ENCODE results near the gene PLPP7. TPM values are rescaled to one million over a fixed set of nuclear protein-coding genes. Genes with fewer than 3 reads are reported as not detected.
"Not testable (repeated sequence)": the region's sequence is repeated elsewhere in the genome, so short reads cannot be mapped to it uniquely, and the experiment has no call there.

The PLPP7 gene
- total RNA-seq, 2 experiments from 2014 or later = 0.21 TPM; not detected in 1

DNA sequence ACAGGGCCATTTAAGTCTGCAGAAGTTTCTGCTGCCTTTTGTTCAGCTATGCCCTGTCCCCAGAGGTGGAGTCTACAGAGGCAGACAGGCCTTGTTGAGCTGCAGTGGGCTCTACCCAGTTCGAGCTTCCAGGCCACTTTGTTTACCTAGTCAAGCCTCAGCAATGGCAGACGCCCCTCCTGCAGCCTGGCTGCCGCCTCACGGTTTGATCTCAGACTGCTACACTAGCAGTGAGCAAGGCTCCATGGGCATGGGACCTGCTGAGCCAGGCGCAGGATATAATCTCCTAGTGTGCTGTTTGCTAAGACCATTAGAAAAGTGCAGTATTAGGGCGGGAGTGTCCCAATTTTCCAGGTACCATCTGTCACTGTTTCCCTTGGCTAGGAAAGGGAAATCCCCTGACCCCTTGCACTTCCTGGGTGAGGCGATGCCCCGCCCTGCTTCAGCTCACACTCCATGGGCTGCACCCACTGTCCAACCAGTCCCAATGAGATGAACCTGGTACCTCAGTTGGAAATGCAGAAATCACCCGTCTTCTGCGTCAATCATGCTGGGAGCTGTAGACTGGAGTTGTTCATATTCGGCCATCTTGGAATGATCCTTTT, 55.5 kb downstream of the PLPP7 start:
- H3K4me1 Mint-ChIP-seq (ENCODE audit: low read depth); DNase-seq; POLR2A ChIA-PET; ATAC-seq; H3K4me3 Mint-ChIP-seq; H3K36me3 Mint-ChIP-seq (ENCODE audit: low read depth); H3K27ac Mint-ChIP-seq; H3K9me3 Mint-ChIP-seq (ENCODE audit: insufficient read depth): not testable (repeated sequence)
- CTCF ChIA-PET = interaction anchor here (1.4 kb wide), 1 partner anchor 9 kb away, joined by 5 read pairs; no protein-coding TSS in a partner anchor
- peaks cover 30% of the 10 kb centered on the region for H3K27me3 Mint-ChIP-seq (ENCODE audit: low read depth)

DNA sequence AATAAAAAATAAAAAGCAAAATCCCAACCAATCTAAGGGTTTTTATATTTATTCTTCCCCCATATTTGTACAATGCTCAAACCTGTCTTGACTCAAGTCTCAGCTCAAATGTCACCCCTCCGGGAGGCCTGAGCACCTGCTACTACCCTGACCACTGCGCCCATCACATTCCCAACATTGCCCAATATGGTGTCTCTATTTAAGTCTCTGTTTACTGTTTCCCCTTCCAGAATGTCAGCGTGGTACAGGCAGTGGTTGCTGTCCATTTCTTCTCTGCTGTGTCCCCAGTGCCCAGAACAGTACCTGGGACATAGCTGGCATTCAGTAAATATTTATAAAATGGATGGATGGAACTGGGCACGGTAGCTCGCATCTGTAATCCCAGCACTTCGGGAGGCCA, 57.0 kb downstream of the PLPP7 start:
- peaks cover 2% of the 10 kb centered on the region for H3K36me3 Mint-ChIP-seq (ENCODE audit: low read depth)
- no peak overlapping the region for H3K27ac Mint-ChIP-seq
- CTCF ChIA-PET = interaction anchor here (1.1 to 1.6 kb wide), 2 partner anchors 10 to 27 kb away, joined by 3 to 5 read pairs; no protein-coding TSS in a partner anchor
- DNase-seq (no peak), ATAC-seq (no peak)
- POLR2A ChIA-PET = no interaction called here
- no peaks in the 10 kb centered on the region for H3K9me3 Mint-ChIP-seq (ENCODE audit: insufficient read depth)
- peaks cover 18% of the 10 kb centered on the region for H3K27me3 Mint-ChIP-seq (ENCODE audit: low read depth)
- H3K4me3 Mint-ChIP-seq = no peak overlapping the region
- peaks cover 14% of the 10 kb centered on the region for H3K4me1 Mint-ChIP-seq (ENCODE audit: low read depth)

DNA sequence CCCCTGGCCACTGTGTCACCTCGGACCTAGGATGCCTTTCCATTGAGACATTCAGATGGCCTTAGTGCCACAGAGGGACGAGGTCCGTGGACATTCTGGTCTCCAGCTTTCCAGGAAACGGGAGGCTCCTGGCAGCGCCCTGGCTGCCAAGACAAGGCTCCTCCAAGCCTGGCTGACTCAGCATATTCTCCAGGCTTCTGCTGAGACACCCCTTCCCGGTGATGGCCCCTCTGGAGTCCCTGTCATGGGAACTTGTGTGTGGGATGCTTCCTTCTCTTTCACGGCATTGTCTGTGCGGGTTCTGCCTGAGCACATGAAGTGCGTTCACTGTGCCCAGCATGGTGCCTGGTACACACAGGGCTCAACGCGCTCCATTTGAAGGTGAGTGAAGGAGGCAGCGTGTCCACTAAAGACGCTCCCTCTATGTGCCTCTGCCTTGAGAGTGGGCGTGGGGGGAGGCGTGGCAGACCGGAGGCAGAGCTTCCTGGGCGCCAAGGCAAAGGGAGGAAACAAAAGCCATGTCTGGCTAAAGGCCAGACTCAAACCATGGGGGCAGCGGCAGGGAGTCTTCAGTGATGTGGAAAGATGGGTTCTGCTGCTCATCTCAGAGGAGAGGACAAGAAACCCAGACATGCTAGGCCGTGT, 58.0 kb downstream of the PLPP7 start:
- DNase-seq (no peak), ATAC-seq (no peak)
- no peak overlapping the region for H3K27ac Mint-ChIP-seq
- no peaks in the 10 kb centered on the region for H3K9me3 Mint-ChIP-seq (ENCODE audit: insufficient read depth)
- POLR2A ChIA-PET = no interaction called here
- CTCF ChIA-PET = interaction anchor here (1.1 to 1.6 kb wide), 2 partner anchors 11 to 26 kb away, joined by 3 to 5 read pairs; no protein-coding TSS in a partner anchor
- H3K4me3 Mint-ChIP-seq = no peak overlapping the region
- peaks cover 14% of the 10 kb centered on the region for H3K4me1 Mint-ChIP-seq (ENCODE audit: low read depth)
- H3K36me3 Mint-ChIP-seq (ENCODE audit: low read depth) = peaks cover 2% of the 10 kb centered on the region
- peaks cover 16% of the 10 kb centered on the region for H3K27me3 Mint-ChIP-seq (ENCODE audit: low read depth)

DNA sequence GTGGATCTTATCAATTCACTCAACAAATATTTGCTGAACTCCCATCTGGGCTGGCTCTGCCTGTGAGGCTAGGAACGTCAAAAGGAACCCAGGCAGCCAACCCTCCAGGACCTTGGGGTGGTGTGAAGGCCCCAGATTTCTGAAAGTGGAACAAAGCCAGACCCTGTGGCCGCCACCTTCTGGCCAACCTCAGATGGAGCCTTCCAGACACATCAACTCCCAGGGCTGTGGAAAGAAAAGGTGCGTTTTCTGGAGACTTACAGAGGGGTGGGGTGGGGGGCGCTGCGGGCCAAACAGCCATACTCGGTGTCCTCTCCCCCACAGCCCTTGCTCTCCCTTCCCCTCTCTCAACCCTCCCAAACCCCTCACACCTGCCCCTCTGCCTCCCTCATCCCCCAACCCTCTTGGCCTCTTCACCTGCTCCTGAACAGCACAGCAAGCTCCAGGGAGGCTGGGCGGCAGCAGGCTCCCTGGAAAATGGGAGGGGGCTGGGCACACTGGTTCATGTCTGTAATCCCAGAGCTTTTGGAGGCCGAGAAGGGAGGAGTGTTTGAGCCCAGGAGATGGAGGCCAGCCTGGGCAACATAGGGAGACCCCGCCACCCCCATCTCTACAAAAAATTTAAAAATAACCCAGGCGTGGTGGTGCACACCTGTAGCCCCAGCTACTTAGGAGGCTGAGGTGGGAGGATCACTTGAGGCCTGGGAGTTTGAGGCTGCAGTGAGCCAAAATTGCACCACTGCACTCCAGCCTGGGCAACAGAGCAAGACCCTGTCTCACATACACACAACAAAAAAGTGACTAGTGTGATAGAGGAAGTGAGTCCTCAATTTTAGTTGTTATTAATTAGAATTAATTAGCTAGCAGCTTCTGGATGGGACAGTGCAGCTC, 59.4 kb downstream of the PLPP7 start:
- H3K4me1 Mint-ChIP-seq (ENCODE audit: low read depth) = peaks cover 14% of the 10 kb centered on the region
- ChIA-PET POLR2A (interaction anchor here (1.0 to 1.5 kb wide), 3 partner anchors 59 to 223 kb away, joined by 3 to 5 read pairs (median 4); partner anchors contain the start of gene NUP214), CTCF (interaction anchor here (0.6 to 3.0 kb wide), 43 partner anchors 8 to 400 kb away, joined by 3 to 30 read pairs (median 6); partner anchors contain the start of gene RAPGEF1)
- peaks cover 2% of the 10 kb centered on the region for H3K36me3 Mint-ChIP-seq (ENCODE audit: low read depth)
- DNase-seq = no peak
- no peak for ATAC-seq
- no peak overlapping the region for H3K4me3 Mint-ChIP-seq
- peaks cover 4% of the 10 kb centered on the region for H3K27me3 Mint-ChIP-seq (ENCODE audit: low read depth)
- H3K9me3 Mint-ChIP-seq (ENCODE audit: insufficient read depth) = no peaks in the 10 kb centered on the region
- no peak overlapping the region for H3K27ac Mint-ChIP-seq

- Mint-ChIP-seq H3K27ac (no peak overlapping the region), H3K4me3 (peak overlapping the region; percentile 30), H3K27me3 (ENCODE audit: low read depth) (no peaks in the 10 kb centered on the region), H3K9me3 (ENCODE audit: insufficient read depth) (no peaks in the 10 kb centered on the region), H3K4me1 (ENCODE audit: low read depth) (peaks cover 14% of the 10 kb centered on the region), H3K36me3 (ENCODE audit: low read depth) (peaks cover 2% of the 10 kb centered on the region)
- POLR2A ChIA-PET = interaction anchor here (1.0 to 1.5 kb wide), 3 partner anchors 58 to 224 kb away, joined by 3 to 5 read pairs (median 4); partner anchors contain the start of gene NUP214
- CTCF ChIA-PET = interaction anchor here (0.6 to 3.0 kb wide), 44 partner anchors 9 to 399 kb away, joined by 3 to 30 read pairs (median 6); partner anchors contain the start of gene RAPGEF1
- no peak for DNase-seq
- no peak for ATAC-seq
These were observed 60.0 kb downstream of the PLPP7 start for GRCh38 chr9:131349522-131349880.

GRCh38 chr9:131349881-131350563, 60.5 kb downstream of the PLPP7 start:
- peak overlapping the region; percentile 54 for H3K27ac Mint-ChIP-seq
- POLR2A ChIA-PET = interaction anchor here (0.6 to 1.5 kb wide), 4 partner anchors 14 to 225 kb away, joined by 3 to 4 read pairs (median 3); partner anchors contain the start of gene NUP214

DNA sequence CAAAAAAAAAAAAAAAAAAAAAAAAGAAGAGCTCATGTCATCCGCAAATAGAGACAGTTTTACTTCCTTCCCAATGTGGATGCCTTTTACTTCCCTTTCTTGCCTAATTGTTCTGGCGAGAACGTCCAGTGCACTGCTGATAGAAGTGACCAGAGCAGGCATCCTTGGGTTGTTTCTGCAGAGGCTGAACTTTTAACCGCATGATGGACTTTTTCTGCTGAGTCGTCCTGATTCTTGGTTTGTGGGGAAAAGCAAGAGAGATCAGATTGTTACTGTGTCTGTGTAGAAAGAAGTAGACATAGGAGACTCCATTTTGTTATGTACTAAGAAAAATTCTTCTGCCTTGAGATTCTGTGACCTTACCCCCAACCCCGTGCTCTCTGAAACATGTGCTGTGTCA, 67.0 kb downstream of the PLPP7 start:
- H3K4me3 Mint-ChIP-seq; H3K27me3 Mint-ChIP-seq (ENCODE audit: low read depth); CTCF ChIA-PET; H3K36me3 Mint-ChIP-seq (ENCODE audit: low read depth); H3K27ac Mint-ChIP-seq; POLR2A ChIA-PET; H3K9me3 Mint-ChIP-seq (ENCODE audit: insufficient read depth); DNase-seq; ATAC-seq: not testable (repeated sequence)
- peaks cover 22% of the 10 kb centered on the region for H3K4me1 Mint-ChIP-seq (ENCODE audit: low read depth)

More at GRCh38 chr9:131349881-131350563, 60.5 kb downstream of the PLPP7 start:
- CTCF ChIA-PET = interaction anchor here (0.6 to 3.0 kb wide), 48 partner anchors 9 to 399 kb away, joined by 3 to 30 read pairs (median 5); partner anchors contain the start of genes NUP214 and RAPGEF1
- peaks cover 14% of the 10 kb centered on the region for H3K4me1 Mint-ChIP-seq (ENCODE audit: low read depth)
- ATAC-seq (peak; percentile 99), DNase-seq (peak; percentile 93)
- H3K36me3 Mint-ChIP-seq (ENCODE audit: low read depth) = peaks cover 2% of the 10 kb centered on the region
- no peaks in the 10 kb centered on the region for H3K9me3 Mint-ChIP-seq (ENCODE audit: insufficient read depth)
- no peaks in the 10 kb centered on the region for H3K27me3 Mint-ChIP-seq (ENCODE audit: low read depth)
- peak overlapping the region; percentile 30 for H3K4me3 Mint-ChIP-seq

- Mint-ChIP-seq H3K27ac (peak overlapping the region; percentile 48), H3K27me3 (ENCODE audit: low read depth) (no peaks in the 10 kb centered on the region), H3K4me3 (peak overlapping the region; percentile 30), H3K36me3 (ENCODE audit: low read depth) (no peaks in the 10 kb centered on the region), H3K4me1 (ENCODE audit: low read depth) (peaks cover 24% of the 10 kb centered on the region), H3K9me3 (ENCODE audit: insufficient read depth) (no peaks in the 10 kb centered on the region)
- ChIA-PET POLR2A (no interaction called here), CTCF (interaction anchor here (1.0 to 2.8 kb wide), 3 partner anchors 9 to 52 kb away, joined by 3 to 15 read pairs (median 3); no protein-coding TSS in a partner anchor)
- ATAC-seq (no peak), DNase-seq (no peak)
These were observed 69.0 kb downstream of the PLPP7 start for GRCh38 chr9:131358556-131358955.

Other genes starting within 250 kb of the PLPP7 start
- gene AIF1L, start 193.2 kb upstream of the PLPP7 start, total RNA-seq = under 1 TPM; 0.29 to 0.31 TPM
- 10 to 100 TPM; 61.3 to 63.5 TPM for gene NUP214, start 164.1 kb upstream of the PLPP7 start, total RNA-seq
- gene FAM78A, start 13.2 kb upstream of the PLPP7 start, total RNA-seq = 100 to 1,000 TPM in 1 of 2 experiments, 10 to 100 TPM in 1; 99.2 to 101 TPM
- gene PRRC2B, start 104.4 kb downstream of the PLPP7 start, total RNA-seq = 100 to 1,000 TPM; 215 to 216 TPM
- gene POMT1, start 213.2 kb downstream of the PLPP7 start, total RNA-seq = 10 to 100 TPM; 34.4 to 39.2 TPM
- gene UCK1, start 241.5 kb downstream of the PLPP7 start, total RNA-seq = 10 to 100 TPM; 35.8 to 36.6 TPM